OCI-LY7 (cell line): ENCODE results near the gene LIN52. TPM values are rescaled to one million over a fixed set of nuclear protein-coding genes. Genes with fewer than 3 reads are reported as not detected.

Experiments used
- Bru-seq: library from RNA; stranded (reverse); fragments of 400-500 nt; gene quantifications from one replicate; lab custom pipeline; 2021; lab: Mats Ljungman, UMichigan
- BruChase-seq, 2 experiments: library from RNA; stranded (reverse); fragments of 400-500 nt; gene quantifications; one replicate each; lab custom pipeline; 2021; lab: Mats Ljungman, UMichigan
- BruUV-seq: library from RNA; stranded (reverse); fragments of 400-500 nt; replicated peaks from 2 replicates; lab custom pipeline; 2021; lab: Mats Ljungman, UMichigan
- CTCF ChIA-PET: fragments of 300-600 bp; sonication (Branson Sonifier 250); formaldehyde crosslinking; loops from one replicate; lab custom pipeline; 2022; ENCODE audit warnings: antibody characterized with exemption; ENCODE audit not compliant: unreplicated experiment; lab: Charles Lee
- POLR2A ChIA-PET: fragments of 300-600 bp; sonication (Branson Sonifier 250); formaldehyde crosslinking; loops from one replicate; lab custom pipeline; 2022; ENCODE audit warnings: antibody characterized with exemption; lab: Charles Lee
- DNase-seq: peaks from one replicate; pipeline ENCODE4 v3.0.0-alpha.2; 2015; ENCODE audit warnings: low spot score
- H2AFZ ChIP-seq: fragments of 200-600 bp; sonication (generic), shearing (Covaris generic); 2 replicates; pipeline ENCODE4 v1.6.1; 2014; ENCODE audit warnings: mild to moderate bottlenecking, antibody characterized with exemption, low read length, moderate library complexity
- H3K27ac ChIP-seq: fragments of 200-600 bp; sonication (generic); 2 replicates; pipeline ENCODE4 v1.5.1; 2014; ENCODE audit warnings: mixed run types, low read depth, mild to moderate bottlenecking, moderate library complexity, low read length, inconsistent platforms; ENCODE audit not compliant: poor library complexity, severe bottlenecking
- H3K36me3 ChIP-seq: fragments of 200-600 bp; sonication (generic); 2 replicates; pipeline ENCODE4 v1.6.1; 2014; ENCODE audit warnings: mild to moderate bottlenecking, antibody characterized with exemption, low read length, moderate library complexity, mixed read lengths; ENCODE audit not compliant: insufficient read depth
- H3K4me1 ChIP-seq: fragments of 200-600 bp; sonication (generic); 2 replicates; pipeline ENCODE4 v1.5.1; 2014; ENCODE audit warnings: mild to moderate bottlenecking, low read length; ENCODE audit not compliant: insufficient read depth, poor library complexity, severe bottlenecking
- H3K4me2 ChIP-seq: fragments of 200-600 bp; sonication (generic); 2 replicates; pipeline ENCODE4 v1.6.1; 2014; ENCODE audit warnings: mild to moderate bottlenecking, low read length
- H3K4me3 ChIP-seq: fragments of 200-600 bp; sonication (generic); 2 replicates; pipeline ENCODE4 v1.5.1; 2014; ENCODE audit warnings: mild to moderate bottlenecking, low read depth, low read length; ENCODE audit not compliant: poor library complexity, severe bottlenecking
- H3K79me2 ChIP-seq: fragments of 200-600 bp; sonication (generic); 2 replicates; pipeline ENCODE4 v1.6.1; 2016; ENCODE audit warnings: low read depth, mild to moderate bottlenecking, low read length, moderate library complexity, mixed read lengths; ENCODE audit not compliant: insufficient read depth
- H3K9me2 ChIP-seq: fragments of 200-600 bp; sonication (generic); 2 replicates; pipeline ENCODE4 v1.6.1; 2016; ENCODE audit warnings: mild to moderate bottlenecking, low read length, mixed read lengths; ENCODE audit not compliant: insufficient read depth
- H3K9me3 ChIP-seq: fragments of 200-600 bp; sonication (generic); 2 replicates; pipeline ENCODE4 v1.6.1; 2014; ENCODE audit warnings: mild to moderate bottlenecking, mixed run types, low read length, mixed read lengths
- H4K20me1 ChIP-seq: fragments of 200-600 bp; sonication (generic); 2 replicates; pipeline ENCODE4 v1.6.1; 2014; ENCODE audit warnings: mild to moderate bottlenecking, antibody characterized with exemption, low read length, moderate library complexity, mixed read lengths; ENCODE audit not compliant: insufficient read depth
- CTCF ChIP-seq: fragments of 200-600 bp; sonication (generic); conservative IDR thresholded peaks from 2 replicates; pipeline ENCODE4 v1.5.1; 2014; ENCODE audit warnings: mild to moderate bottlenecking, antibody characterized with exemption, low read length, moderate library complexity, mixed read lengths
- EZH2phosphoT487 ChIP-seq: fragments of 200-600 bp; sonication (generic); IDR thresholded peaks from 2 replicates; pipeline ENCODE4 v1.6.1; 2018; ENCODE audit warnings: low read depth, borderline replicate concordance, mild to moderate bottlenecking, mixed run types, antibody characterized with exemption, low read length, moderate library complexity, mixed read lengths
- intact Hi-C: fragments of 100-400 bp; cut with micrococcal nuclease; formaldehyde crosslinking; loops from one replicate; pipeline ENCODE4 v1.10.0; 2022; ENCODE audit not compliant: unreplicated experiment
- long read RNA-seq: library from polyadenylated mRNA; stranded (forward); transcript quantifications from one replicate; pipeline ENCODE4 v2.0.0, GENCODE V29; 2022
- total RNA-seq, 2 experiments: library from RNA; depleted of rRNA in 1 of 2; stranded (reverse); fragments of >200 nt in 1 of 2; shearing (Covaris generic) in 1 of 2; gene quantifications; 2 replicates each; pipeline ENCODE4 v1.2.3, GENCODE V29; 2014 to 2022

LIN52 gene
- total RNA-seq (2014; rRNA removed; shearing (Covaris generic)) (9.8 and 12.3 TPM in 2 replicates), total RNA-seq (2022) (16.9 and 18.0 TPM in 2 replicates), Bru-seq, nascent RNA (percentile 77 among the genes with signal in this experiment), BruChase-seq, experiment 1, labeled RNA remaining after a 6-hour chase (percentile 82 among the genes with signal in this experiment), BruChase-seq, experiment 2, labeled RNA remaining after a 2-hour chase (percentile 79 among the genes with signal in this experiment)
- long read RNA-seq, transcript LIN52-205 (6 exons, 2,776 nt): major isoform, 33 of 64 reads
- long read RNA-seq, transcript LIN52-202 (6 exons, 585 nt): minor isoform, 8 of 64 reads
- long read RNA-seq, partial matches to known transcripts: 2 of 64 reads
- long read RNA-seq, other reads (novel, unspliced or antisense): 21 of 64 reads

- peak; percentile 100 for DNase-seq
- BruUV-seq: no TSS peak
- H3K36me3 ChIP-seq: no peaks in the 10 kb centered on the region
- TF ChIP-seq CTCF (peak; percentile 51; the same call in 1 of the 2 replicates), EZH2phosphoT487 (no peak)
- ChIA-PET CTCF (no interaction called here), POLR2A (interaction anchor here (0.6 to 1.0 kb wide), 2 partner anchors 54 to 61 kb away, joined by 3 read pairs; no protein-coding TSS in a partner anchor)
- H3K9me3 ChIP-seq: no peaks in the 10 kb centered on the region
- H3K4me2 ChIP-seq: peak within 1 kb of the TSS; percentile 96
- intact Hi-C loops: loop anchor here (2.0 kb wide), 1 partner anchor 66 kb away; the partner anchor contains the start of genes BBOF1 and ENTPD5
- H3K9me2 ChIP-seq: no peaks in the 10 kb centered on the region
- peaks cover 27% of the 10 kb centered on the region for H3K79me2 ChIP-seq
- H3K4me3 ChIP-seq: peak within 1 kb of the TSS; percentile 79
- no peaks in the 10 kb centered on the region for H4K20me1 ChIP-seq
- peak within 1 kb of the TSS; percentile 74 for H2AFZ ChIP-seq
- H3K27ac ChIP-seq: peak within 1 kb of the TSS; percentile 30
- H3K4me1 ChIP-seq: peaks cover 23% of the 10 kb centered on the region
Measured at GRCh38 chr14:74084277-74085046, at the start of gene LIN52, which contains the start of gene ALDH6A1. Gene LIN52 (plus strand): TSS chr14:74084956. CDS start chr14:74084975, 19 bp downstream. Gene ALDH6A1 (minus strand): TSS chr14:74084453. CDS start chr14:74084394, 59 bp downstream.

- CTCF ChIA-PET: no interaction called here
- no TSS peak for BruUV-seq
- POLR2A ChIA-PET: interaction anchor here (0.6 to 0.7 kb wide), 3 partner anchors 118 to 404 kb away, joined by 3 to 5 read pairs (median 3); no protein-coding TSS in a partner anchor
Measured at GRCh38 chr14:74035556-74035955, 49.2 kb upstream of the LIN52 start.

More at GRCh38 chr14:74035556-74035955, 49.2 kb upstream of the LIN52 start:
- H3K9me2 ChIP-seq: no peaks in the 10 kb centered on the region
- H2AFZ ChIP-seq: no peak overlapping the region
- H3K4me2 ChIP-seq: no peak overlapping the region
- DNase-seq: no peak
- H3K79me2 ChIP-seq: no peaks in the 10 kb centered on the region
- H3K4me3 ChIP-seq: no peak overlapping the region
- TF ChIP-seq CTCF (no peak), EZH2phosphoT487 (no peak)
- no peaks in the 10 kb centered on the region for H3K36me3 ChIP-seq
- H3K27ac ChIP-seq: no peak overlapping the region
- no peaks in the 10 kb centered on the region for H3K9me3 ChIP-seq
- intact Hi-C loops: loop anchor here (5.0 to 10.0 kb wide), 3 partner anchors 83 to 531 kb away; partner anchors contain the start of genes COQ6, FAM161B and PNMA1
- H4K20me1 ChIP-seq: no peaks in the 10 kb centered on the region
- H3K4me1 ChIP-seq: no peaks in the 10 kb centered on the region
